Transverse colon (tissue), 4 donors: Measurements from ENCODE around the gene PAX5. TPM values are rescaled to one million over a fixed set of nuclear protein-coding genes. Genes with fewer than 3 reads are reported as not detected.

Experiments
- DNase-seq: peaks from one replicate; pipeline ENCODE4 v3.0.0-alpha.2; 2019
- H3K27ac ChIP-seq, 4 donors: fragments of 200-600 bp; sonication (generic); 2 replicates each; pipeline ENCODE4 v1.5.1; 2016 to 2018; ENCODE audit warnings: inconsistent platforms in 4 of 4
- H3K27me3 ChIP-seq: fragments of 200-600 bp; sonication (generic); 2 replicates; pipeline ENCODE4 v1.5.1; 2017; ENCODE audit warnings: inconsistent platforms
- H3K36me3 ChIP-seq, 4 donors: fragments of 200-600 bp; sonication (generic); 2 replicates each; pipeline ENCODE4 v1.5.1; 2017 to 2019; ENCODE audit warnings: inconsistent platforms in 4 of 4
- H3K4me1 ChIP-seq, 4 donors: fragments of 200-600 bp; sonication (generic); 2 replicates each; pipeline ENCODE4 v1.5.1; 2017 to 2020; ENCODE audit warnings: inconsistent platforms in 4 of 4
- H3K4me3 ChIP-seq, 4 donors: fragments of 200-600 bp; sonication (generic); 1 replicate in 1 of 4; 2 replicates in 3 of 4; pipeline versions ENCODE4 v1.5.1 to v1.6.1; 2017 to 2019; ENCODE audit warnings: inconsistent platforms in 4 of 4
- H3K9me3 ChIP-seq, 2 donors: fragments of 200-600 bp; sonication (generic); 2 replicates each; pipeline ENCODE4 v1.5.1; 2017 to 2019; ENCODE audit warnings: inconsistent platforms in 2 of 2
- EP300 ChIP-seq: sonication (generic); formaldehyde crosslinking; IDR thresholded peaks from one replicate; pipeline ENCODE4 v1.6.1; 2017; ENCODE audit warnings: antibody characterized with exemption, low read depth
- POLR2A ChIP-seq: fragments of 450-650 bp; IDR thresholded peaks from one replicate; pipeline ENCODE4 v1.6.1; 2016; ENCODE audit warnings: antibody characterized with exemption, mild to moderate bottlenecking, moderate library complexity
- POLR2AphosphoS5 ChIP-seq, 3 donors: sonication (generic); formaldehyde crosslinking; IDR thresholded peaks; one replicate each; pipeline ENCODE4 v1.6.1; 2016; ENCODE audit warnings: antibody characterized with exemption in 3 of 3
- WGBS, 2 donors: methylation state at CpG; one replicate each; pipeline ENCODE4 v1.1.5; 2018; ENCODE audit warnings: low coverage in 1 of 2; 5-methylcytosine and 5-hydroxymethylcytosine counted together
- in situ Hi-C, 4 donors: fragments of 200-750 bp; cut with MboI; loops; one replicate each; pipeline versions ENCODE4 v1.15.0 to v1.15.1; 2017; ENCODE audit warnings: low sequenced_read_pairs in 3 of 4, low pct_ligation_motif_present in 1 of 4, low pct_unique_long_range_greater_than_20kb in 1 of 4
- intact Hi-C: fragments of 100-400 bp; cut with DNase I; formaldehyde crosslinking; loops from one replicate; pipeline ENCODE4 v1.15.1; 2023; ENCODE audit warnings: low total_unique reads
- total RNA-seq, 4 donors: library from RNA; depleted of rRNA; stranded (reverse); fragments of >200 nt; gene quantifications; one replicate each; pipeline ENCODE4 v1.1.0, GENCODE V29; 2016
- TF ChIP-seq, protein P1 (sequence below), 5 experiments: fragments of 200-600 bp in 3 of 5; fragments of 450-650 bp in 2 of 5; sonication (generic) in 3 of 5; IDR thresholded peaks; 1 replicate in 2 of 5; 2 replicates in 3 of 5; pipeline ENCODE4 v1.5.1; 2016 to 2017; ENCODE audit warnings: antibody characterized with exemption in 5 of 5, inconsistent platforms in 3 of 5, mild to moderate bottlenecking in 2 of 5, moderate library complexity in 1 of 5

The PAX5 gene
- total RNA-seq, 4 donors from 2014 or later: 2.4 to 3.7 TPM; not detected in 2

DNA sequence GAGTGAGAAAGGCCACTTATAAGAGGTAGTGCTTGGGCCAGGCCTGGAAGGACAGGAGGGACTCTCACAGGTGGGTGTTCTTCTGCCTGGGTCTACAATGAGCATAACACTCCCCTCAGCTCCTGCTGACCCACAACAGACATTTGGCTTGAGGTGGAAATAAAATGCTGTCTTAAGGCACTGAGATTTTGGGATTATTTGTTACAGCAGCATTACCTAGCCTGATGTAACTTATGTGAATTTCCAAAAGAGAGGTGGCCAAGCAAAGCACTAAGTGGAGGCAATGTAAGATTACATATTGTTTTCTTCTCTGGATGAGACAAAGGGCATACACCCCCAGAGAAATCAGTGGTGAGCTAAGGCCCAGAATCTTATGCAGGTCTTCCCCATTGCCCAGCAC, 221.5 kb downstream of the PAX5 start:
- Histone ChIP-seq H3K4me1 (no peaks in the 10 kb centered on the region), H3K27me3 (peaks cover 7% of the 10 kb centered on the region), H3K4me3 (no peak overlapping the region), H3K27ac (no peak overlapping the region), H3K36me3 (no peaks in the 10 kb centered on the region), H3K9me3 (no peaks in the 10 kb centered on the region)
- intact Hi-C loops (no loop called here), in situ Hi-C loops (no loop called here)
- no peak for TF ChIP-seq POLR2AphosphoS5 (IDR thresholded peaks at IDR 0.05)
- TF ChIP-seq EP300: no peak
- TF ChIP-seq, protein P1, sequence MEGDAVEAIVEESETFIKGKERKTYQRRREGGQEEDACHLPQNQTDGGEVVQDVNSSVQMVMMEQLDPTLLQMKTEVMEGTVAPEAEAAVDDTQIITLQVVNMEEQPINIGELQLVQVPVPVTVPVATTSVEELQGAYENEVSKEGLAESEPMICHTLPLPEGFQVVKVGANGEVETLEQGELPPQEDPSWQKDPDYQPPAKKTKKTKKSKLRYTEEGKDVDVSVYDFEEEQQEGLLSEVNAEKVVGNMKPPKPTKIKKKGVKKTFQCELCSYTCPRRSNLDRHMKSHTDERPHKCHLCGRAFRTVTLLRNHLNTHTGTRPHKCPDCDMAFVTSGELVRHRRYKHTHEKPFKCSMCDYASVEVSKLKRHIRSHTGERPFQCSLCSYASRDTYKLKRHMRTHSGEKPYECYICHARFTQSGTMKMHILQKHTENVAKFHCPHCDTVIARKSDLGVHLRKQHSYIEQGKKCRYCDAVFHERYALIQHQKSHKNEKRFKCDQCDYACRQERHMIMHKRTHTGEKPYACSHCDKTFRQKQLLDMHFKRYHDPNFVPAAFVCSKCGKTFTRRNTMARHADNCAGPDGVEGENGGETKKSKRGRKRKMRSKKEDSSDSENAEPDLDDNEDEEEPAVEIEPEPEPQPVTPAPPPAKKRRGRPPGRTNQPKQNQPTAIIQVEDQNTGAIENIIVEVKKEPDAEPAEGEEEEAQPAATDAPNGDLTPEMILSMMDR (IDR thresholded peaks at IDR 0.05): no peak
- no peak for TF ChIP-seq POLR2A
- DNase-seq: no peak

DNA sequence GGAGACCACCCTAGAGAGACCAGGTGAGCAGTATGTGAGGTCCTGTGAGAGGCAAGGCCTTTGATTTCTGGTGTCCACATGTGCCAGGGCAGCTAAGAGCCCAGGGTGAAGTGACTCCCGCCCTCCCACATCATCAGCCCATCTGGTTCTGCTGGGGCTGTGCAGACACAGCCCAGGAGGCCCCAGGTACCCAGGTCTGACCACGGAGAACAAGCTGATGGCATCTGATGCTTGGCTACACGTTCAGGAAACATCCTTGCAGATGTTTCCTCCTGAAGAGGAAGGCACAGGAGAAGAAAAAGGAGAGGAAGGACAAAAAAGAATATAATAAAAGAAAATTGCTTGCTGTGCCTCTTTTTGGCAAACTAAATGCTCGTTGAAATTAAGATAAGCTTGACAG, 225.8 kb downstream of the PAX5 start:
- no peaks in the 10 kb centered on the region for H3K4me1 ChIP-seq
- TF ChIP-seq POLR2AphosphoS5 (IDR thresholded peaks at IDR 0.05): no peak
- no peak for TF ChIP-seq POLR2A
- TF ChIP-seq, protein P1 (IDR thresholded peaks at IDR 0.05): no peak
- TF ChIP-seq EP300: no peak
- in situ Hi-C loops (no loop called here), intact Hi-C loops (no loop called here)
- no peaks in the 10 kb centered on the region for H3K9me3 ChIP-seq
- DNase-seq: no peak
- H3K27me3 ChIP-seq: peaks cover 5% of the 10 kb centered on the region
- WGBS, 2 donors: 55 to 58% methylated on average over 3 to 4 of the region's 4 CpGs
- H3K27ac ChIP-seq: no peak overlapping the region
- no peak overlapping the region for H3K4me3 ChIP-seq
- H3K36me3 ChIP-seq: no peaks in the 10 kb centered on the region

DNA sequence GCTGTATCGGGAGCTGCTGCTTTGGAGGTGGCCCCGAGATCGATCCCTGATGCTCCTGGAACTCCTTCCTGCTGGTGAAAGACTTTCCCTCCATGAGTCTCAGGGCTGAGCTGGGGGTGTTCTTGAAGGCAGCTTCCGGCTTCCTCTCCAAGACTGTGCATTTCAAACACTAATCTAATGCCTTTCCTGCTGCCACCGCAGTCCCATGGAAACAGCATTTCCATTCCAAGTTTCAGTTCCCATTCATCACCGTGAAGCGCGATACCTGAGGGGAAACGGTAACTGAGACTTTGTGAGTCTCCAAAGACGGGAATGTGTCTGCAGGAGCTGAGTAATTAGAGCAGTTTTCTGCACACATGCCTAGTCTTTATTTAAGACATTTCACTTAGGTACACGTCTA, 230.1 kb downstream of the PAX5 start:
- Histone ChIP-seq H3K4me3 (no peak overlapping the region), H3K9me3 (no peaks in the 10 kb centered on the region), H3K27ac (no peak overlapping the region), H3K27me3 (peaks cover 11% of the 10 kb centered on the region), H3K36me3 (no peaks in the 10 kb centered on the region), H3K4me1 (no peaks in the 10 kb centered on the region)
- TF ChIP-seq EP300 (no peak), POLR2A (no peak), POLR2AphosphoS5 (IDR thresholded peaks at IDR 0.05) (no peak)
- TF ChIP-seq, protein P1 (IDR thresholded peaks at IDR 0.05): no peak
- in situ Hi-C loops (no loop called here), intact Hi-C loops (no loop called here)
- WGBS, 2 donors: 57 to 59% methylated on average over 4 to 11 of the region's 11 CpGs
- no peak for DNase-seq

DNA sequence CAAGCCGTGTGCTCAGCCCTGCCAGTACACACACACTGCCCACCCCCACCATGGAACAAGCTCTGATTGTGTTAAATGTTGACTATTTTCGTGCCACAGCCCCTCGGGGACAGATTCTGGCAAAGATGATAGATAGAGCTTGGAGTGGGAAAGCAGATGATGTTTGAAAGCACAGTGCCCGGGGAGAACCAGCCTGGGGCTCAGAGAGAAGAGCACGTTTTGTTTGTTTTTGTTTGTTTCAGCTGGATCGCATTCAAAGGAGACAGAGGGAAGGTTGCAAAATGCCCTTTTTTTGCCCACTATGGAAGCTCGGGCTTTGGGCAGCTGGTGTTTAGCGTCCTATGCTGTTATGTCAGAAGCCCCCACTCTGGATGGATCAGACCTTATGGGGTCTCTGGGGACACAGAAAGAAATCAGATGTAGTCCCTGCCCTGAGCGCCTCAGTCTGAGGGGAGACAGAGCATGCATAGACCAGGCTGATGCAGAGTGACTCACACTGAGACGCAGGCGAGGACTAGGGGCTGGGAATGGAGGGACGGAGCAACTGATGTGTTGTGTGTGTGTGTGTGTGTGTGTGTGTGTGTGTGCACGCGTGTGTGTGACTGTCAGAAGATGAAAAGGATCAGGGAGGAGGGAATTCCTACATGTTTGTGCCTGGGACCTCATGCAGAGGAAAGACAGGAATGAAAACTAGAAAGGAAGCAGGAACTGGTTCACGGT, 231.7 kb downstream of the PAX5 start:
- no peak for TF ChIP-seq POLR2A
- no peak for TF ChIP-seq POLR2AphosphoS5 (IDR thresholded peaks at IDR 0.05)
- TF ChIP-seq, protein P1 (IDR thresholded peaks at IDR 0.05): no peak
- no peak for TF ChIP-seq EP300
- no peaks in the 10 kb centered on the region for H3K9me3 ChIP-seq
- DNase-seq: no peak
- H3K4me1 ChIP-seq: no peaks in the 10 kb centered on the region
- no peak overlapping the region for H3K27ac ChIP-seq
- H3K4me3 ChIP-seq: no peak overlapping the region
- no peaks in the 10 kb centered on the region for H3K36me3 ChIP-seq
- peaks cover 11% of the 10 kb centered on the region for H3K27me3 ChIP-seq
- in situ Hi-C loops (no loop called here), intact Hi-C loops (no loop called here)
- 38 to 48% methylated on average over 8 to 15 of the region's 15 CpGs for WGBS, 2 donors
